GM18870 (cell line): ENCODE measurements around the gene RBPJ.
"Not testable (repeated sequence)": the region's sequence is repeated elsewhere in the genome, so short reads cannot be mapped to it uniquely, and the experiment has no call there.

ENCODE experiments used
- ATAC-seq: cut with Tn5 transposase; IDR thresholded peaks from one replicate; pipeline ENCODE4 v1.9.1; 2021; ENCODE audit warnings: moderate library complexity; ENCODE audit not compliant: unreplicated experiment

RBPJ gene

DNA sequence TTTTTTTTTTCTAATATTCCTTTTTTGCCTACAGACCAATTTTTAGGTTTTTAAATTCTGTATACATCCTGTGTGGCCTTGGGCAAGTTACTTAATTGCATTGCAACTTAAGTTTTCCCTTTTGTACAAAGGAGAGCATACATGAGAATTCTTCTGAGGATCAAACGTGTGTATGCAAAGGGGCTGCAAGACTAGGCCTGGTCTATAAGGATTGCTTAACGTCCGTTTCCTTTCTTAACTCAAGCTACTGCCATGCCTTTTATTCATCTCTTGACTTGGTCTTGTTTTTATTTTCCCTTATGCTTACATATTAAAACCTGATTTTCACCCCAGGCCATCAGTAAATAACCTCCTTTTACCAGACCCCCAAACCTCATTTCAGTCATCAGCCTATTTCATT is 13.6 kb downstream of the RBPJ start:
- ATAC-seq: no peak

DNA sequence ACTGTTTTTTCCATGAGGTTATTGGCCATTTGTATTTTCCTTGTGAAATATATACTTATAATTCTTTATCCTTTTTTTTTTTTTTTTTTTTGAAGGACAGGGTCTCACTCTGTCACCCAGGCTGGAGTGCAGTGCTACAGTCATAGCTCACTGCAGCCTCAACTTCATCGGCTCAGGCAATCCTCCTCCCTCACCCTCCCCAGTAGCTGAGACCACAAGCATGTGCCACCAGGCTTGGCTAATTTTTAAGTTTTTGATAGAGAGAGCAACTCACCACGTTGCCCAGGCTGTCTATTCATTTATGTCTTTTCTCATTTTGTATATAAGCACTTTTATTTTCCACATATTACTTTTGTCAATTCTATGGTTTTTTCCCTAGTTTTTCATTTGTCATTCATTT is 16.8 kb downstream of the RBPJ start:
- no peak for ATAC-seq

DNA sequence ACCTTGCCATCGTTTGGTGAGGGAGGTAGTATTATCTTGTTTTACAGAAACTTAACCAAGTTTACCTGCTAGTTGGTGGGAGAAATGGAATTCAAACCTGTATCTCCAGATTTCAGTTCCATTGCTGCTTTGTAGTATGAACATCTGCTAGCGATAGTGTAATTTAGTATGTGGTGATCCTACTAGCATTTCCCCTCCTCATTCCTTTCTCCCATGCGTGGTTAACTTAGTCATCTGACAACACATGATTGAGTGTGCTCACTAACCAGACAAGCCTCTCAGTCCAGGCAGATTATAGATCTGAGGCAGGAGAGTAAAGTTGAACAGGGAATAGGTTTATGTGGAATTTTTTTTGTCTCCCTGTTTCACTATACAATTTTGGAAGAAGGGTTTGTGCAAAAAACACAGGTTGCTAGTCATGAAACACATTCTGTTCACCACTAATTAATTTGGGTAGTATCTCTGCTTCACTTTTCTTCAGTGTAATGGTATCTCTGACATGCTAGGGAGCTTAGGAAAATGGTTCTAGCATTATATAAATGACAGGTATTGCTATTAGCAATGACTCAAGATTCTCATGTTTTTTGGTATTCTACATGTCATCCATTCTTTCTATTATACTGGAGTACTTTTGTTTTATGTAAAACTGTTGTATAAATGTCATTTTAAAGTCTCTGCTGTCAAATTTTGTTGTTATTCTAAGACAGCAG is 21.7 kb downstream of the RBPJ start:
- no peak for ATAC-seq

DNA sequence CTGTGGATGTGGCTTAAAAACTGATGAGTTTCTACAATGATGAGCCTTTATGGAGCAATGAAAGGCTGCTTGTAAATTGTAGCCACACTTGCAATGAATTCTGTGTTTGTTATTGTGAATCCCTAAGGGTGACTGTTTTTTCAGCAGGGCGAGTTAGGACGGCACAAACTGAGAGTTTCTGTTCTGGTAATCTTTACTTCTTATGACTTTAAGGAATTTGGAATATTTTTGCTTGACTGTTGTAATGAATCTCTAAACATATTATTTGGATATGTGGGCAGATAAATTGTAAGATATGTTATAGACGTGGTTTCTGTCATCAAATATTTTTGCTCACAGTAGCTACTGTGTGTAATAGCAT is 22.2 kb downstream of the RBPJ start:
- ATAC-seq: no peak

DNA sequence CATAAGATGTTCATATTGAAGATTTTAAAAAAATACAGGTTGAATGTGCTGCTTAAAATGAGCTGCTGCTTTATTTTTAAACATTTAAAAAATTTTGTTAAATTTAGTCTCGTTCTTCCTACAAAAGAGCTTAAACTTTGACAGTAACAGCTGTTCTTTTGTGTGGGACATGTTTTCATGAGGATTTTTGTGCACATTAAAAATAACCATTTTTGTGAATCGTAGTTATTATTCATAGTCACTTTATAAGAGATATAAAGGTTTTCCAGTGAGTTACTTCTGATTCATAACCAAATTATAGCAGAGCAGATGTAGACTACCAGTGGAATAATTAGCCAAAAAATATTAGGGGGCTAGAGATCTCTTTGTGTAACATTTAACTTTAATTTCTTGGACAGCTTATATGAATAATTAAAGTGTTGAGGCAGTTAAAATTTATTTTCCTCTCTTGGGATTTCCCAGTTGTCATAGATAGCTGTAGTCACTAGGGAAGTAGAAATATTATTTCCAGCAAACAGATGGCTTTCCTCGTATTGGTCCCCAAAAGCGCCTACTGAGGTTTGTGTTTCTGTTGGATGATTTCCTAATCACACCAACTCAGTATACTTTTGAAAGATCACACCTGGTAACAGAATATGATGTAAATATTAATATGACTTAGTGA is 24.2 kb downstream of the RBPJ start:
- no peak for ATAC-seq

DNA sequence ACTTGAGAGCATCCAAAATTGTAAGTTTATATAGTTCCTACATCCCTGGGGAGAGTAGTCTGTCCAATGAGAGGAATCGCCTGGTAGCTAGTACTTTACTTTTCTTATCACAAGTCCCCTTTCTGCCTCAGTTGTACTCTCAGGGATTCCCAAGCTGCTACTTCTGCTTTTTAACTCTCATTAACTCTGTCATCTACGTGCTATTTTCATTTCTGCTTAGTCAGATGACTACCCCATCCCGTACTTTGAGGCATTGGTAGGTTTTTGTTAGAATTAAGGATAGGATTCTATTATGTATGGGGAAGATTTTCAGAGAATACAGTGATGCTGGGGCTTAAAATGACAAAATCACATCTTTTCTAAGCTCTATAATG is 24.7 kb downstream of the RBPJ start:
- no peak for ATAC-seq

DNA sequence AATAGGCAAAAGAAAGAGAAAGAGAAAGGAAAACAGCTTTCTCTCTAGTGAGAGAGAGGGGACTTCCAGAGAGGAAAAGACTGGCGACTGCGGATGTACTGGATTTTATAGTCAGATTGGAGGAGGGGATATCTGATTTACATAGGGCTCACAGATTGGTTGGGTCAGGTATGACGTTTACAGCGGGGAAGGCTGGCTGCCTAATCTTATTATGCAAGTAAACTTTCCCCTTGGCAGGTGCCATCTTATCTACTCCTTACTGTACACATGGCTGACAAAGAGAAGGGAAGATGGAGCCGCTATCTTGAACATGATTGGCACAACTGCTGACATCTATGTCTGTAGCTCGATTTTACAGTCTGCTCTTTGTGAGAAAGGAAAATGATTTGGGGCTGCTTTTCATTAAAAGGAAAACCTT is 25.4 kb downstream of the RBPJ start:
- no peak for ATAC-seq

DNA sequence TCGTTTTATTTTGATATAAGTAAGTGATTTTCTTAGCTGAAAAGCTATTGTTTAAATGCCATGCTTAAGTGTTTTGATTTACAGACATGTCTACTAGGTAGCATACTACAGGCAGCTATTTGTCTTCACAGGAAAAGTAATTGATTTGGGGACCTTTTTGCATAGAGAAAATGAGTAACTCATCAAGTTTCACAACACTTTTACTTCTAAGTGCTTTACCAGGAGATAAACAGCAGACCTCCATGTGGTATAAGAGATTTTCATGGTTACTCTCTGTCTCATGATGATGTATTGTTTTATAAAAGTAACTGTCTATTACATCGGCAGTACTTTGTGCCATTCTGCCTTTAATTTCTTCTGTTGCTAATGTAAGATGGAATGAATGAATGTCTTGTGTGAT is 28.7 kb downstream of the RBPJ start:
- ATAC-seq: no peak

DNA sequence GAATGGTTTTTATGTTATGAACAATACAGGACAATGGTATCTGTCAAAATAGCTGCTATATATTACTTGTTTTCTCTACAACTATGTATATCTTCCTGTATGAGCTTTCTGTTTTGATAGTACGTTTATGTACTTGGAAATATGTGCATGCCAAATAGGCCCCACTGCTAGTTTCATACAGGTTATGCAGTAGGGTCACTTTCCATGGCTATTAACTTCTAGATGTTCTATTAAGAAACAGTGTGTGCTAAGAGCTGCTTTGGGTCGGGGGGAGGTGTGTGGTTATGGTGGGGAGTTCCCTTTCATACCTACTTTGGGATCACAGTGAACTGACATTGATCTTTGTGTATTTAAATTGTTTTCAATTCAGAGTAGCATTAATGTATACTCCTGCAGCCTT is 30.9 kb downstream of the RBPJ start:
- no peak for ATAC-seq

DNA sequence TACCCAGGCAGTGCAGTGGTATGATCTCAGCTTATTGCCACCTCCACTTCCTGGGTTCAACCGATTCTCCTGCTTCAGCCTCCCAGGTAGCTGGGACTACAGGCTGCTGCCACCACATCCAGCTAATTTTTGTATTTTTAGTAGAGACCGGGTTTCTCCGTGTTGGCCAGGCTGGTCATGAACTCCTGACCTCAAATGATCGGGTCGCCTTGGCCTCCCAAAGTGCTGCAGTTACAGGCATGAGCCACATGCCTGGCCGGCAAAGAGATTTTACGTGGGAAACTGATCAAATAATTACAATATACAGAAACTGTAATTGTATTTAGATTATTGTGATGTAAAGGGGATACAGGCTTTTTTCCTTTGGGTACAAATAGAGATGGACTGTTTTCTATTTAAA is 33.7 kb downstream of the RBPJ start:
- no peak for ATAC-seq

DNA sequence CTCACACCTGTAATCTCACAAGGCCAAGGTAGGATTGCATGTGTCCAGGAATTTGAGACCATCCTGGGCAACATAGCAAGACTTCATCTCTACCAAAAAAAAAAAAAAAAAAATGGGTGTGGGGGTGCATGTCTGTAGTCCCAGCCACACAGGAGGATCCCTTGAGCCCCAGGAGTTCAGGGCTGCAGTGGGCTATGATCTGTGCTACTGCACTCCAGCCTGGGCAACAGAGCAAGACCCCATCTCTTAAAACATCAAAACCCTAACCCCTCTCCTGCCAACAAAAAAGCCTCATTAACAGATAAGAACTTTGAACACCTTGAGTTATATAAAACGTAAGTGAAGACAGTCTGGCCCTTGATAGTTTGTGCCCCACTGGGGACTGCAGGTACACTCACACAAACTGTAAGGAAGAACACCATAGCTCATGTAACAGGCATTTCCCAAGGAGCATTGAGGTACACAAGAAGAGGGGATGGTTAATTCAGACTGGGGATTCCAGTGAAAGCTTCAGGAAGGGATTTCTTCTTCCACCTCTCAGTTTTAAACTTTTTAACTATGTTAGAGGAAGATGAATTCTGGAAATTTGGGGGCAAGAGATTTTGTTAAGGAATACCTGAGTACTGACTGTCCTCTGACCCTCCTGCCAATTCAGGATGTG is 34.7 kb downstream of the RBPJ start:
- no peak for ATAC-seq

DNA sequence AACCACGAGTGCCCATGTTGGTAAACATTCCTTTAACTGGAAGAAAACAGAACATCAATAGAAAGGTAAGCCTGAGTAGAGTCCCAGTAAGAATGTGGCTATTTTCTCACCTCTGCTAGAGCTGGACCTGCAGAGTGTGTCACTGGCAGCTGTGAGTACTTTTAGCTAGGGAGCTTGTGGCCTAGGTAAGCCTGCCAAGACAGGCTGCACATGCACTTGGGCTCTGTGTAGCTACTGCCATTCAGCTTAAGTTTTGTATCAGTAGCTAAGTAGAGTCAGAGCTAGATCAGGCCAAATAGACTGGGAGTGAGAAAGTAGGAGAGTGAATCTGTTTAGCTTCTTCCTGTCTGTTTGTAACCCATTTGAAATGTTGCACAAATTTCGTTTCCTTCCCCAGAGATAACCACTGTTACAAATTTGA is 35.3 kb downstream of the RBPJ start:
- no peak for ATAC-seq

DNA sequence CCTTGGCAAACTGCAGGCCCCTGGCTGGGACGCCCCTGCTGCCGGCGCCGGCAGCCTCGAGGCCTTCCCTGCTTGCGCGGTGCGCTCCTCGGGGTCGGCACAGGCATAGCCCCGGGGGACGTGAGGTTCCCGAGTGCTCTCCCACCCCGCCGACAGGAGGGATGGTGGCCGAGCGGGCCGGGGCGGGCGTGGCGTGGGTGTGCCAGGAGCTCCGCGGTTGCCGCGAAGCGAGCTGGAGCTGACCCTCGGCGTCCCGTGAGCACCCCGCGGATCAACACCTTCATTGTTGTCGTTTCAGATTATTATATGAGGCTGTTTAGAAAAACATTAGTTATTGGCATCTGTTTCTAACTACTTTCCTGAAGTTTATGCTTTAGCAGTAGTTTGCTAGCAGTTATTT is 38.7 kb downstream of the RBPJ start:
- not testable (repeated sequence) for ATAC-seq

DNA sequence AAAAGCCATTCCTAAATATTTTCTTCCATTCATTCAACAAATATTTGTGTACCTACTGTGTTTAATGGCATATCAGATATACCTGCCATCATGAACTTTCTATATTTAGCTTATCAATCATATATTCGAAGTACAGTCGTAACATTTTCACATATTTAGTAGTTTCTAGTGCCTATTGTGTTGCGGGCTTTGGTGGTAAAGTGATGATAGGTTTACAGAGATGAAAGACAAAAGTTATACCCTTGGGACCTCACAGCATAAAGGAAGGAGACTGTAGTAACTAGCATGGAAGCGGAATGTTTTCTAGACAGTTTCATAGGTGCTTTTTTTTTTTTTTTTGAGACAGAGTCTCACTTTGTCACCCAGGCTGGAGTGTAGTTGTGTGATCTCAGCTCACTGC is 39.5 kb downstream of the RBPJ start:
- no peak for ATAC-seq

DNA sequence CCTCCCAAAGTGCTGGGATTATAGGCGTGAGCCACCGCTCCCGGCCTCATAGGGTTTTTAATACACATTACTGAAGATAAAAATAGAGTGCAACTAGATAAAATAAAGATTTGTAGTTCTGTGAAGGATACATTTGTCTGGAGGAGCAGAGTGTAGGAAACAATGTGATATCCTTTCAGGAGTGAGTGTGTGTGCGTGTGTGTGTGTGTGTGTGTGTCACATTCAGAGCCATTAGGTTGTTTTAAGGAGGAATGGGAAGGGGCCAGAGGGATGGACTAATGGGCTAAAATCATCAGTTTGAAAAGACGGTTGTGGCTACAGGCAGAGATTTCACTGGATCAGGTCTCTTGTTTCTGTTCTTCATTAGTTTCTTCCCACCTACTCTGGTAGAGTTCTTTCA is 40.0 kb downstream of the RBPJ start:
- no peak for ATAC-seq

DNA sequence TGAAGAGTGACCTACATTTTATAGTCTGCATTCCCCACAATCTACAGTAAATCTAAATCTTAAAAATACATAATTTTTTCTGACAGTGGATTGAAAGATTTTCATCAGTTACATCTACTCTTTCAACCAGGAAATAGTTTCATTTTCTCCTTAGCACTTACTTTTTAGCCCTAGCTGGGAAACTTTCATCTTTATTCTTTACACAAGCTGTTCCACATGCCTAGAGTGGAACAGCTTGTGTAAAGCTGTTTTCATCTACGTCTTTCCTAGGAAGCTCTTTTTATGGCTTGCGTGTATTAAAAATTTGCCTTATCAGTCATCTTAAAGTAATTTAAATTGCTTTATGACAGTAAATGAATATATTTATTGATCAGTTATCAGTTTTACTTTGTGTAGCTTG is 40.5 kb downstream of the RBPJ start:
- ATAC-seq: no peak

DNA sequence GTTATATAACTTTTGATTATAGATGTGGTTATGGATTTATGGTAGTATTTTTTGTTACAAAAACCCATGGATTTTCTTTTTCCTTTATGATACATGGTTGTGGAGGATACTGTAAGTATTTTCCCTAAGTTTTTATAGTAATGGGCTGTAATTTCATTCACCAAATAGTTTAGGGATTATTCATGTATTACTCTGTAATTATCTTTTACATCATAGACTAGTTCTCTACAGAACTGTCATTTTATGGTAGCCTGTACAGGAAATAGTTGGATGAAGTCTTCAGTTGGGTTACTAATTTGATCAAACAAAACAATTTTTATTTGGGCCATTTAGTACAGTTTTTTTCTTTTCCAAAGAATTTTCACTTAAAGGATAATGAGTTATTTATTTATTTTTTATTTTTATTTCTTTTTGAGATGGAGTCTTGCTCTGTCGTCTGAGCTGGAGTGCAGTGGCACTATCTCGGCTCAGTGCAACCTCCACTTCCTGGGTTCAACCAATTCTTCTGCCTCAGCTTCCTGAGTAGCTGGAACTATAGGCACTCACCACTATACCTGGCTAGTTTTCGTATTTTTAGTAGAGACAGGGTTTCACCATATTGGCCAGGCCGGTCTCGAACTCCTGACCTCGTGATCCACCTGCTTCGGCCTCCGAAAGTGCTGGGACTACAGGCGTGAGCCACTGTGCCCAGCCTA is 42.1 kb downstream of the RBPJ start:
- no peak for ATAC-seq

DNA sequence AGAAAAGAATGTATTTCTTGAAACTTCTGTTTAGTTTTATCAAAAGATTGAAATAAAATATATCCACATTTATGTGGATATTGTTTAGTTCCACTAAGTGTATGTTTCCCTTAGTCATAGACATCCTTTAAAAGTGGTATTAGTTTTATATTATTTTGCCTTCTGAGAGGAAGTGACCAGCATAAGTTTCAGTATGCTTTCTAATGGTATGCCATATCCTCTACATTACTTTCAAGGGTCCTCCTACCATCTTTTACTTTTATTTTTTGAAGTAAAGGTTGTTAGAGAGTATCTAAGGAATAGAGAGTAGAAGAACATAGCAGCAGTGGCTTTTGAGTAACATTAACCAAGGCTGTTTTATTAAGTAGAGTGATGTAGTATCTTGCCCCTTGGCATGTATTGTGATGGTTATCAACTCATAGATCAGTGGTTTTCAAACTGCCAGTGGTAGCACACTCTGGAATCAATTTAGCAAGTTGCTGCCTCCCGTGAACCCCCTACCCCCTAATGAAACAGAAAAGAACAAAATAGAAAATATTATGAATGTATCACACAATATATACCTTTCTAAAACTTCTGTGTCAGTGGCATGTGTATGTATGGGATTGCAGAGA is 44.8 kb downstream of the RBPJ start:
- ATAC-seq: peak; percentile 42

DNA sequence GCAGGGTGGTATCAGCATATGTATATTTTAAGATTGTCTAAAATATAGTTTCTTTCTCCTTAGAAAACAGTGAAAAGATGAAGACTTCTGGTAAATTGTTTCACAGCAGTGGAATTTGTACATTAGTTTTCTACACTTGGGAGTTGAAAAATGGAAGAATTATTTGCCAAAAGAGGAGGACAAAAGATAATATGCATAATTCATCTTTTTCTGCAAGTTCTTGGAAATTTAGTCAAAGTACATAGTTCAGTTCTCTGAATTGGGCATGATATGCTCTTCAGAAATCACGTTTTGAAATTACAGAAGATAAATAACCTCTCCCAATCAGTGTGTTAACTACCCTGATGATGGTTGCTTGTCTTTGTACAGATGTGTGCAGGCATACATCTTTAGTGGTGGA is 47.0 kb downstream of the RBPJ start:
- no peak for ATAC-seq

DNA sequence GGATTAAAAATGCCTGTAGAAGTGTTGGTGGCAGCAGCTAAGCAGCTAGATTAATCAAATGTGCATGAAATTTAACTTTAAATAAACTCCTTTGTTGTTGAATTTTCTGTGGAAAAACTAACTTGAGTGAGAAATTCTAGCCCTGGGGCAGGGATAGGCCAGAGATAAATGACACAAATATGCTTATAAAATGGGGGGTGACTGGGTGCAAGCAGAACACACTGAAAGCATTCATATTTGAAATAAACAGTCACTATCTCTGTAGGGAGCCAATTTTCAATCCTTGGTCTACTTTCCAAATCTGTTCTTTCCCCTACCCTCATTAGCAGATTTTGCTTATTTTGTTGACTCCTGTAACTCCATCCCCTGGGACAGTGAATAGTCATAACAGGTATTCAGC is 47.9 kb downstream of the RBPJ start:
- no peak for ATAC-seq

DNA sequence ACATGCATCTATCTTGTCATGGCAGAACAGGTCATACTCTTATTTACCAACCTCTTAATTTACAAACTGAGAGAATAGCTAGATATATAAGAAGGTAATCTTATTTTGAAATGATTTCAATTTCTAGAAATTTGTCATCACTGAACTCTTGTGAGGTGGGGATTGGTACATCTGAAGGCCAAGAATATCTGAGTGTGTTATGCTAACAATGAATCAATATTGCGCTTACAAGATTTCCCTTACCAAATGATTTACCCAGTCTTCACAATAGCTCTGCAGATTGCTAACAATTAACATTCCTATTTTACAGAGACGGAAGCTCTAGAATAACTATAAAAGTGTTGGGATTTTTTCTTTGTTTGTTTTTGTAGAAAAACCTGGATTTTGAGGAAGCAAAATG is 48.3 kb downstream of the RBPJ start:
- no peak for ATAC-seq

DNA sequence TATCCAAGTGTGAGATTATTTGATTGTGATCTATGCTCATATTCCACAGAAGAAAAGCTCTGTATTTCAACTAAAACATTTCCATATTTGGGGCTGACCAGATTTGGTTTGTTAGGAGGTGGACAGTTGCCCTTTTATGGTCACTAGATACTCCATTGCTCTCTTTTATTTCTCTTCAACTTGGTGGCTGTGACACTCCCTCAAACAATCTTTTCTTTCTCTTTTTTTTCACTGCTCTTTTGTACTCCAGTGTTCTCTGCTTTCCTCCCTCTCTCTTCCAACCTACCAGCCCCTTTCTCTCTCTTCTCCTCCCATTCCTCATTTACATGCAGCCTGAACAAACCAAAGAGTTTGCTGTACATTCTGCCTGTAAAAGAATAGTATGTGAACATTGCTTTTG is 48.8 kb downstream of the RBPJ start:
- ATAC-seq: no peak
